Astrocyte of the spinal cord (primary cell): Measurements from ENCODE around the gene LPXN.
A peak's percentile ranks its signal among the peaks of the same experiment; 100 is the strongest.

Source experiments
- DNase-seq: peaks from one replicate; pipeline ENCODE4 v3.0.0; 2011; ENCODE audit warnings: low read depth, low spot score
- H3K4me3 ChIP-seq: 2 replicates; pipeline ENCODE4 v1.5.1; 2011; ENCODE audit warnings: low read depth, mild to moderate bottlenecking, low read length, moderate library complexity
- CTCF ChIP-seq: IDR thresholded peaks from 2 replicates; pipeline ENCODE4 v1.5.1; 2012; ENCODE audit warnings: low read depth, mild to moderate bottlenecking, low read length, inconsistent platforms
- in situ Hi-C: cut with HindIII; loops from 2 replicates; pipeline ENCODE4 v1.10.0; 2017; ENCODE audit warnings: low sequenced_read_pairs

LPXN gene

GRCh38 chr11:58503361-58503856 is 72.2 kb downstream of the LPXN start:
- TF ChIP-seq CTCF, result no peak
- no peak for DNase-seq
- in situ Hi-C loops, result no loop called here
- no peak overlapping the region for H3K4me3 ChIP-seq

- in situ Hi-C loops, result no loop called here
- DNase-seq, result no peak
- H3K4me3 ChIP-seq, result no peak overlapping the region
- TF ChIP-seq CTCF, result no peak
These were observed 73.7 kb downstream of the LPXN start for GRCh38 chr11:58502004-58502403.

- no peak overlapping the region for H3K4me3 ChIP-seq
- no peak for TF ChIP-seq CTCF
- no peak for DNase-seq
- in situ Hi-C loops, result no loop called here
These were observed 77.2 kb downstream of the LPXN start for GRCh38 chr11:58498464-58498863.

- no peak for TF ChIP-seq CTCF
These were observed 77.7 kb downstream of the LPXN start for GRCh38 chr11:58497951-58498350.

DNA sequence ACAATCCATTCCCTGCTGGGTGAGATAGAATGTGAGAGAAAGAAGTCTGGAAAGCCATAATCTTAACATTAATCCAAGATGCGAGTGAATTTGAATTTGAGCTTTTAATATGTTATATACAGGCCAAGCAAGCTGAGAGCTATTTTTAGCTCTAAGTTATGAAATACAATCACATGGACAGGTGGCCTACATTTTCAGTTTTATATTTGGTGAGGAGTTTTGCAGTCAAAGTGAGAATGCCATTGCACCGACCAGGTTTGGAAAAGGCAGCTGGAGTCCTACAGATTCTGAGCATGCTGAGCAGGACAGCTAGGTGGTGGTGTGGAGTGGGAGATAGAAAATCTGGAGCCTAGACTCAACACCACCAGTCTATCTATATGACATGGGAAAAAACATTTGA is 79.8 kb downstream of the LPXN start:
- no peak overlapping the region for H3K4me3 ChIP-seq
- no peak for TF ChIP-seq CTCF
- DNase-seq, result no peak
- in situ Hi-C loops, result no loop called here

More at GRCh38 chr11:58497951-58498350, 77.7 kb downstream of the LPXN start:
- in situ Hi-C loops, result no loop called here
- H3K4me3 ChIP-seq, result no peak overlapping the region
- DNase-seq, result no peak

- no peak for TF ChIP-seq CTCF
- in situ Hi-C loops, result no loop called here
- H3K4me3 ChIP-seq, result no peak overlapping the region
- DNase-seq, result no peak
These were observed 81.6 kb downstream of the LPXN start for GRCh38 chr11:58494101-58494500.

GRCh38 chr11:58493676-58494075 is 82.0 kb downstream of the LPXN start:
- DNase-seq, result peak; percentile 3
- no peak overlapping the region for H3K4me3 ChIP-seq
- no peak for TF ChIP-seq CTCF
- in situ Hi-C loops, result no loop called here
